ENCODE results near the gene CCDC89.
A peak's percentile ranks its signal among the peaks of the same experiment; 100 is the strongest.
"Not testable (repeated sequence)": the region's sequence is repeated elsewhere in the genome, so short reads cannot be mapped to it uniquely, and the experiment has no call there.

Gene CCDC89

GRCh38 chr11:85685125-85685819, 723 bp downstream of the CCDC89 start:
- no peak for DNase-seq

GRCh38 chr11:85682330-85683305, 3.4 kb downstream of the CCDC89 start:
- peak; percentile 34 for DNase-seq

GRCh38 chr11:85680897-85681296, 5.1 kb downstream of the CCDC89 start:
- DNase-seq, result peak; percentile 15

GRCh38 chr11:85679576-85679975, 6.4 kb downstream of the CCDC89 start:
- no peak for DNase-seq

GRCh38 chr11:85673393-85673792, 12.6 kb downstream of the CCDC89 start:
- no peak for DNase-seq

- no peak for DNase-seq
Observed at GRCh38 chr11:85672105-85672902, 13.7 kb downstream of the CCDC89 start.

- DNase-seq, result not testable (repeated sequence)
Observed at GRCh38 chr11:85670949-85671663, 14.9 kb downstream of the CCDC89 start.

- no peak for DNase-seq
Observed at GRCh38 chr11:85668157-85668556, 17.8 kb downstream of the CCDC89 start.

GRCh38 chr11:85666687-85667086, 19.3 kb downstream of the CCDC89 start:
- DNase-seq, result no peak

- peak; percentile 15 for DNase-seq
Observed at GRCh38 chr11:85665733-85666132, 20.3 kb downstream of the CCDC89 start.

GRCh38 chr11:85664615-85665481, 21.1 kb downstream of the CCDC89 start, which contains the start of gene CREBZF:
Gene CREBZF, minus strand, starts transcription at chr11:85665129. Its CDS starts 254 bp downstream, at chr11:85664875.
- DNase-seq, result peak; percentile 95

- DNase-seq, result peak; percentile 88
Observed at GRCh38 chr11:85663753-85664614, 22.0 kb downstream of the CCDC89 start.

- DNase-seq, result peak; percentile 36
Observed at GRCh38 chr11:85663080-85663752, 22.8 kb downstream of the CCDC89 start.

GRCh38 chr11:85661972-85662664, 23.9 kb downstream of the CCDC89 start:
- DNase-seq, result no peak

GRCh38 chr11:85658180-85658579, 27.8 kb downstream of the CCDC89 start:
- DNase-seq, result no peak

GRCh38 chr11:85656777-85657176, 29.2 kb downstream of the CCDC89 start:
- no peak for DNase-seq

- DNase-seq, result not testable (repeated sequence)
Observed at GRCh38 chr11:85654343-85654742, 31.7 kb downstream of the CCDC89 start.

GRCh38 chr11:85652786-85653447, 33.1 kb downstream of the CCDC89 start:
- no peak for DNase-seq

All from CD4-positive, alpha-beta T cell treated with Interleukin-4 for 4 hours (primary cell).